NT2/D1 (cell line): ENCODE results near the gene AP3B2.

Experiments used
- SUZ12 ChIP-seq: IDR thresholded peaks from 2 replicates; pipeline ENCODE4 v1.6.1; 2011; ENCODE audit not compliant: insufficient read length, insufficient read depth; ENCODE audit errors: extremely low read depth
- YY1 ChIP-seq: IDR thresholded peaks from 2 replicates; pipeline ENCODE4 v1.6.1; 2011; ENCODE audit not compliant: insufficient read length, insufficient read depth
- ZNF274 ChIP-seq: IDR thresholded peaks from 2 replicates; pipeline ENCODE4 v1.6.1; 2011; ENCODE audit warnings: mild to moderate bottlenecking, low read depth, low read length

GRCh38 chr15:82677720-82678323 is 31.9 kb downstream of the AP3B2 start:
- no peak for TF ChIP-seq ZNF274
- TF ChIP-seq SUZ12, result no peak
- TF ChIP-seq YY1, result no peak
